B cell (primary cell): ENCODE data around the gene AXL. TPM values are rescaled to one million over a fixed set of nuclear protein-coding genes. Genes with fewer than 3 reads are reported as not detected.
"Not testable (repeated sequence)": the region's sequence is repeated elsewhere in the genome, so short reads cannot be mapped to it uniquely, and the experiment has no call there.

ENCODE experiments used
- ATAC-seq: fragments of 200-7000 bp; cut with Tn5 transposase; one replicate; pipeline ENCODE4 v1.10.0; 2021; ENCODE audit warnings: low read depth, mild to moderate bottlenecking, moderate number of reproducible peaks, moderate library complexity
- CTCF ChIA-PET: fragments of 350-600 bp; sonication (Branson Sonifier 250); formaldehyde crosslinking; loops from one replicate; lab custom pipeline; 2021; ENCODE audit warnings: antibody characterized with exemption, inconsistent platforms; lab: Charles Lee
- POLR2A ChIA-PET: fragments of 350-600 bp; sonication (Branson Sonifier 250); formaldehyde crosslinking; loops from one replicate; lab custom pipeline; 2021; ENCODE audit warnings: antibody characterized with exemption; lab: Charles Lee
- DNase-seq: peaks from one replicate; pipeline ENCODE4 v3.0.0; 2013
- H2AFZ ChIP-seq: 2 replicates; pipeline ENCODE4 v1.6.1; 2012; ENCODE audit warnings: mild to moderate bottlenecking, low read depth, low read length; ENCODE audit not compliant: insufficient read depth, poor library complexity, severe bottlenecking
- H3K27ac ChIP-seq, 2 donors: 1 replicate in 1 of 2; 2 replicates in 1 of 2; pipeline ENCODE4 v1.5.1; 2012 to 2013; ENCODE audit warnings: low read length in 2 of 2, mild to moderate bottlenecking in 2 of 2, moderate library complexity in 1 of 2
- H3K27me3 ChIP-seq, 4 experiments: fragments of 200-600 bp in 1 of 4; sonication (generic) in 1 of 4; replicated peaks in 1 of 4; 1 replicate in 2 of 4; 2 replicates in 2 of 4; pipeline versions ENCODE4 v1.6.1 to v1.7.0; 2013 to 2016; ENCODE audit warnings: low read length in 3 of 4, mild to moderate bottlenecking in 2 of 4, mixed read lengths in 1 of 4, moderate library complexity in 1 of 4; ENCODE audit not compliant: insufficient read depth in 4 of 4, control insufficient read depth in 3 of 4; ENCODE audit errors: control extremely low read depth in 1 of 4
- H3K36me3 ChIP-seq, 2 experiments: replicated peaks in 1 of 2; 1 replicate in 1 of 2; 2 replicates in 1 of 2; pipeline versions ENCODE4 v1.6.1 to v1.7.1; 2013; ENCODE audit warnings: low read length in 1 of 2; ENCODE audit not compliant: insufficient read depth in 2 of 2, control insufficient read depth in 1 of 2; ENCODE audit errors: control extremely low read depth in 1 of 2, extremely low read depth in 1 of 2
- H3K4me1 ChIP-seq, 2 donors: fragments of 200-600 bp in 1 of 2; sonication (generic) in 1 of 2; 1 replicate in 1 of 2; 2 replicates in 1 of 2; pipeline versions ENCODE4 v1.5.1 to v1.6.1; 2013 to 2017; ENCODE audit warnings: low read length in 2 of 2; ENCODE audit not compliant: control insufficient read depth in 2 of 2, insufficient read depth in 2 of 2
- H3K4me2 ChIP-seq: replicated peaks from 2 replicates; pipeline ENCODE3; 2012; ENCODE audit warnings: mild to moderate bottlenecking, low read depth, low read length; ENCODE audit not compliant: poor library complexity, severe bottlenecking
- H3K4me3 ChIP-seq, 5 experiments: fragments of 200-600 bp in 1 of 5; sonication (generic) in 1 of 5; 1 replicate in 3 of 5; 2 replicates in 2 of 5; pipeline versions ENCODE4 v1.5.1 to v1.7.0; 2011 to 2016; ENCODE audit warnings: low read length in 4 of 5, mild to moderate bottlenecking in 4 of 5, low read depth in 2 of 5, control low read depth in 1 of 5, moderate library complexity in 1 of 5; ENCODE audit not compliant: insufficient read depth in 1 of 5; ENCODE audit errors: control extremely low read depth in 1 of 5, extremely low read depth in 1 of 5
- H3K79me2 ChIP-seq: fragments of 200-600 bp; sonication (generic); one replicate; pipeline ENCODE4 v1.6.0; 2016; ENCODE audit warnings: low read length; ENCODE audit not compliant: control insufficient read depth, insufficient read depth
- H3K9ac ChIP-seq: fragments of 200-600 bp; sonication (generic); 2 replicates; pipeline ENCODE4 v1.6.1; 2017; ENCODE audit warnings: mild to moderate bottlenecking, low read length, moderate library complexity
- H3K9me3 ChIP-seq, 3 donors: one replicate each; pipeline versions ENCODE4 v1.6.1 to v1.7.1; 2013; ENCODE audit warnings: low read length in 2 of 3; ENCODE audit not compliant: control insufficient read depth in 2 of 3, insufficient read depth in 1 of 3; ENCODE audit errors: control extremely low read depth in 1 of 3
- H4K20me1 ChIP-seq: 2 replicates; pipeline ENCODE4 v1.6.0; 2012; ENCODE audit warnings: mild to moderate bottlenecking, low read length; ENCODE audit not compliant: insufficient read depth, control insufficient read depth, poor library complexity, severe bottlenecking
- H3K27ac Mint-ChIP-seq: one replicate; pipeline ENCODE4 v1.8.0; 2021; ENCODE audit warnings: mixed read lengths
- H3K27me3 Mint-ChIP-seq: one replicate; pipeline ENCODE4 v1.8.0; 2021; ENCODE audit warnings: mixed read lengths
- H3K4me1 Mint-ChIP-seq: one replicate; pipeline ENCODE4 v1.8.0; 2021; ENCODE audit warnings: mixed read lengths
- H3K4me3 Mint-ChIP-seq: one replicate; pipeline ENCODE4 v1.8.0; 2021; ENCODE audit warnings: mixed read lengths
- H3K9me3 Mint-ChIP-seq: one replicate; pipeline ENCODE4 v1.8.0; 2022; ENCODE audit warnings: mixed read lengths; ENCODE audit not compliant: insufficient read depth
- CTCF ChIP-seq: fragments of 200-600 bp; IDR thresholded peaks from one replicate; pipeline ENCODE4 v1.8.0; 2022; ENCODE audit warnings: antibody characterized with exemption, mild to moderate bottlenecking
- EZH2 ChIP-seq: IDR thresholded peaks from 2 replicates; pipeline ENCODE4 v1.6.1; 2012; ENCODE audit warnings: borderline replicate concordance, low read depth, mild to moderate bottlenecking, moderate library complexity, low read length; ENCODE audit not compliant: insufficient read depth, poor library complexity, severe bottlenecking
- WGBS: methylation state at CpG from one replicate; pipeline ENCODE4 v1.1.5; 2013; ENCODE audit warnings: missing lambda C conversion rate; ENCODE audit not compliant: insufficient coverage; 5-methylcytosine and 5-hydroxymethylcytosine counted together
- intact Hi-C: fragments of 100-400 bp; cut with micrococcal nuclease; formaldehyde crosslinking; loops from one replicate; pipeline ENCODE4 v1.10.0; 2022
- polyA plus RNA-seq: library from polyadenylated mRNA; depleted of rRNA; stranded (reverse); fragments of >200 nt; gene quantifications from 2 replicates; pipeline ENCODE4 v1.2.3, GENCODE V29; 2012
- total RNA-seq, 2 donors: library from RNA; stranded (reverse); fragments of 120-200 nt in 1 of 2; gene quantifications; 1 replicate in 1 of 2; 2 replicates in 1 of 2; pipeline versions ENCODE4 v1.2.3 to v1.2.4, GENCODE V29; 2013 to 2022

AXL gene
- total and polyA plus RNA-seq, 2 donors (not counting 1 experiment from before 2014, with no cell fraction given), result not detected

- H3K4me1 Mint-ChIP-seq, H3K4me3 Mint-ChIP-seq, H3K4me3 ChIP-seq, H3K27me3 Mint-ChIP-seq, CTCF ChIA-PET, H3K27ac Mint-ChIP-seq, H2AFZ ChIP-seq, H3K4me2 ChIP-seq, H3K9ac ChIP-seq, ATAC-seq, DNase-seq, H3K4me1 ChIP-seq, H3K9me3 ChIP-seq, H3K27ac ChIP-seq, H3K27me3 ChIP-seq, H3K9me3 Mint-ChIP-seq: not testable (repeated sequence)
- intact Hi-C loops, result loop anchor here (10.0 kb wide), 1 partner anchor 885 kb away; no protein-coding TSS in a partner anchor
- H3K36me3 ChIP-seq, result peaks cover 4 to 80% of the 10 kb centered on the region in 2 experiments
- POLR2A ChIA-PET, result interaction anchor here (1.9 kb wide), 1 partner anchor 25 kb away, joined by 4 read pairs; no protein-coding TSS in a partner anchor
- H4K20me1 ChIP-seq, result peaks cover 21% of the 10 kb centered on the region
- H3K79me2 ChIP-seq, result peaks cover 52% of the 10 kb centered on the region
- 93% methylated on average over 6 of the region's 8 CpGs for whole genome bisulfite sequencing
Observed at GRCh38 chr19:41289814-41290213, 70.8 kb downstream of the AXL start.

- H3K4me1 Mint-ChIP-seq, result peaks cover 33% of the 10 kb centered on the region
- TF ChIP-seq CTCF (no peak), EZH2 (no peak)
- H3K9me3 Mint-ChIP-seq, result no peaks in the 10 kb centered on the region
- peak overlapping the region; percentile 26 for H3K27ac Mint-ChIP-seq
- H3K4me3 Mint-ChIP-seq, result no peak overlapping the region
- H4K20me1 ChIP-seq, result peaks cover 11% of the 10 kb centered on the region
- intact Hi-C loops, result loop anchor here (10.0 kb wide), 1 partner anchor 890 kb away; no protein-coding TSS in a partner anchor
- no peaks in the 10 kb centered on the region for H3K9me3 ChIP-seq
- peaks cover 0 to 90% of the 10 kb centered on the region in 2 experiments for H3K36me3 ChIP-seq
- no peaks in the 10 kb centered on the region for H3K27me3 Mint-ChIP-seq
- no peak overlapping the region for H3K4me3 ChIP-seq
- H3K9ac ChIP-seq, result no peak overlapping the region
- no peak overlapping the region for H2AFZ ChIP-seq
- WGBS, result 99% methylated on average over 9 of the region's 10 CpGs
- ChIA-PET CTCF (interaction anchor here (1.5 kb wide), 1 partner anchor 11 kb away, joined by 4 read pairs; no protein-coding TSS in a partner anchor), POLR2A (no interaction called here)
- H3K4me2 ChIP-seq, result no peak overlapping the region
- DNase-seq (no peak), ATAC-seq (no peak)
- peaks cover 50% of the 10 kb centered on the region for H3K79me2 ChIP-seq
- H3K27me3 ChIP-seq, result no peaks in the 10 kb centered on the region
- H3K4me1 ChIP-seq, result peaks cover 26 to 29% of the 10 kb centered on the region in 2 donors
- H3K27ac ChIP-seq, result no peak overlapping the region
Observed at GRCh38 chr19:41294393-41294792, 75.4 kb downstream of the AXL start.
